Astrocyte of the spinal cord (primary cell): ENCODE results near the gene HOXA2.

Source experiments
- DNase-seq: peaks from one replicate; pipeline ENCODE4 v3.0.0; 2011; ENCODE audit warnings: low read depth, low spot score
- H3K4me3 ChIP-seq: 2 replicates; pipeline ENCODE4 v1.5.1; 2011; ENCODE audit warnings: low read depth, mild to moderate bottlenecking, low read length, moderate library complexity
- CTCF ChIP-seq: IDR thresholded peaks from 2 replicates; pipeline ENCODE4 v1.5.1; 2012; ENCODE audit warnings: low read depth, mild to moderate bottlenecking, low read length, inconsistent platforms
- in situ Hi-C: cut with HindIII; loops from 2 replicates; pipeline ENCODE4 v1.10.0; 2017; ENCODE audit warnings: low sequenced_read_pairs

HOXA2 gene

DNA sequence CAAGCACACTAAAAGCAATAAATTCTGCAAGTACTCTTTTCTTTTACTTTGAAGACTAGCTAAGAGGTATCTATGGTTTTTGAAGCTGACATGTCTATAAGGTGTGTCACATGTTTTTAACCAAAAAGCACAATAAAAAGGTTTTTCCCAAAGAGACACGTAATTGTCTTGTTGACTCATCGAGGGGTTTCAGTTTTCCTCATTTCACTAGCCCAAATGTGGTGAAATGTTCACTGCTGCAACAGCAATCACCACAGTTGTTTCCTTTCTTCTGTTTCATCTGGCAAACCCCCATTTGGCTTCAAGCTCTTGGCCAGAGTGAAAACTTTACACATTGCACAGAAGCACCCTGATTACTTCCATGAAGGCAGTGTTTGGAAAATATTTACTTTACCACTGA lies 31.9 kb upstream of the HOXA2 start:
- in situ Hi-C loops, result no loop called here
- TF ChIP-seq CTCF, result no peak
- peak; percentile 97 for DNase-seq
- no peak overlapping the region for H3K4me3 ChIP-seq

DNA sequence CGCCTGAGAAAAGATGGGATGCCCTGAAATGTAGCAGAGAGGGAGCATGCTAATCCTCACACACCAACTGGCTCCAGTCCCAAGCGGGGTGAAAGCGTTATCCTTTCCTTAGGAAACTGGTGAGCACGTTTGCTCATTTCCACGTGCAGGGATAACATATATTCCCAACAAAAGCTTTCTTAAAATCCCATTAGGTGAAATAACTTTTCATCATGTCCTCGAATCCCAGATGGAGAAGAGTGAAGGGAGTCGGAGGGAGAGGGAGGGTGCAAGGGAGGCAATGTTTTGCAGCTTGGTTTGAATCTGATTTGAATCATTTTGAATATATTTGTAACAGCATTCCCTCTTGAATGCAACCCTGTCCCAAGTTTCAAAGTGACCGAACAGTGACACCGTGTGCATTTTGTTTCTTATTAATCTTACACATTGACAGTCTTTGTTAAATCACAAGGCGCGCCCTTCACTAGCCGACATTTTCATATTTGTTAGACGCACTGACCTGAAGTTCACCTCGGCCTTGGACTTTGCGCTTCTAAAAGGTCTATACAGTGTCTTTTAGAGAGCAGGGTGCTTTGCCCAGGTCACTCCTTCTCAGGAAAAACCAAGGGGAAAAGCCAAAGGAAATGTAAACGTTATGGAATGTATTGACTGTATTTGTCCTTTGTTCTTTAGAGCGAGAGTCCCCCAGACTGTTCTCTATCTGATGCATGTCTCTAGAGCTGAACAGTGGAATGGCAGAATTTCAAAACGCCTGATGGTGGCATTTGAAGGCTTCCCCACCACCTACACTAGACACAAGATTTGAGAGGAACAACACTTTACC lies 31.1 kb upstream of the HOXA2 start:
- no peak overlapping the region for H3K4me3 ChIP-seq
- in situ Hi-C loops, result no loop called here
- TF ChIP-seq CTCF, result no peak
- no peak for DNase-seq

GRCh38 chr7:27132978-27133377 lies 30.5 kb upstream of the HOXA2 start:
- no peak overlapping the region for H3K4me3 ChIP-seq
- in situ Hi-C loops, result no loop called here
- TF ChIP-seq CTCF, result no peak
- DNase-seq, result no peak

DNA sequence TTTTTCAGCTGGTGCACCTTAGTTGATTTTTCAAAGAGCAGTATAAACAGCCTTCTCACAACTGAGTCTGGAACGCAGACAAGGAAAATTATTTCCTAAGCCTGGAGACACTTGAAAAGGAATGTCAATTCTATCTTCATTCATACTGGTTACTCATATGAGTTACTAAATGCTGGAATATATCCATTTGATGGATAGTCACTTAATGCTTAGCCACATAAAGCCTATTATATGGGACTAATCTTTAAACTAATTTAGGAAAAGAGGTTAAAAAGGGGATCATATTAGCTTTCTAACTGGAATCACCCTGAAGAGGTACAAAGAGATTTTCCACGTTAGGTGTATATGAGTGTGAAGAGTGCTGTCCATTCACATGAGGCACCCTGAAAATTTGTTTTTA lies 29.7 kb upstream of the HOXA2 start:
- TF ChIP-seq CTCF, result no peak
- in situ Hi-C loops, result no loop called here
- no peak overlapping the region for H3K4me3 ChIP-seq
- no peak for DNase-seq

DNA sequence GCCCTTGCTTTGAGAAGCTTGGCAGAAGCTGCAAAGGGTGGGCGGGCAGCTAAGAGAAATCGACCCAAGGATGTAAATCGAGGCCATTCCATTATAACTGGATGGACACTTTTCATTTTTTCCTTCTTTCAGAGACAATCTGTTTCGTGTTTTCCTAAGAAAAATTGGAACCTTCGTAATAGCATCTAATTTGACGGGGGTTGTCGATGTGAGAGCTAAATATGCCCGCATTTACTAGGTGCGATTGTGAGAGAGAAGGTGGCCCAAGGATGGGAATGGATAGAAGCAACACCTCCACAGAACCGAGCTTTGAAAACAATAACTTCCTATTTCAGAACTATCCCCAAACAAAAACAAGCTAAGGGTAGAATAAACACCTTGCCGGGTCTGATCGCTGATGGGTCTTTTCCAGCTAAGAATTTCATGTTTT lies 28.9 kb upstream of the HOXA2 start:
- in situ Hi-C loops, result no loop called here
- TF ChIP-seq CTCF, result no peak
- no peak for DNase-seq
- H3K4me3 ChIP-seq, result peak overlapping the region; percentile 45

DNA sequence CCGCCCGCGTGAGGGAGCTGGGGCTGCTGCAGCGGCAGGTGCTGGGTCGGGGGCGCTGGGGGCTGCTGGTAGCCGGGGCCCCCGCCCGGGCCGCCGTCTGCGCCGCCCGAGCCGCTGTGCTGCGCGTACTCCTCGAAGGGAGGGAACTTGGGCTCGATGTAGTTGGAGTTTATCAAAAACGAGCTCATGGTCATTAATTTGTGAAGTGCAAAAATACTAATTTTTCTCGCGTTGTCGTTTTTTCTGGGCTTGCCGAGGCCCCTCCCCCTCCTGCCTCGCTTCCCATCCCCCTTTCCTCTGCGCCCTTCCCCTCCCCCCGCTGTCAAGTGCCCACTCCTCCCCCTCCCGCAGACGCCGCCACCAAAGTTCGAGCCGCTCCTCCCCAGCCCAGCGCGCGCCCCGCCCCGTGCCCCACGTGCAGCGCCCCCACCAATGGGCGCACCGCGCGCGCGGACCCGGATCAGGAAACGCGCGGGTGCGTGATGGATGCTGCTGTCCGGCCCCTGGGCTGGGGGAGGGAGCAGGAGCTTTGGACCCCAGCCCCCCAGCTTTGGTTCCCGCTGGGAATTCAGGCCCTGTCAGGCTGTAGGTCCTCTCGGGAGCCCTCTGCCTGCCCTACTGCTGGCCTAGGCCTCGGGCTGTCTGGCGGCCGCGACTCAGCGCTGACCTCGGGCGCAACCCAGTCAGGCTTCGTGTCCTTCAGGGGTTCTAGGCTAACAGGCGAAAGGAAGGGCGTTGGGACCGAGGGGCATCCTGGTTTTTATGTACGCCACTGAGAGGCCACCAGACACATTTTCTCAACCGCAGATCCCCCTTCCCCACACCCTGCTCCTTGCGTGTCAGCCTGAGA lies 28.3 kb upstream of the HOXA2 start, which contains the start of gene HOXA4:
TSS of gene HOXA4 (minus strand) at position 218 of the 850 bp plus-strand sequence. CDS start at position 194, 24 bp downstream.
- in situ Hi-C loops, result no loop called here
- TF ChIP-seq CTCF, result no peak
- DNase-seq, result peak; percentile 92
- H3K4me3 ChIP-seq, result peak within 1 kb of the TSS; percentile 53
